WTC11 (cell line): ENCODE data around the gene MAGI2.

Source experiments
- AR ChIP-seq: fragments of 250-450 bp; sonication (Bioruptor Pico); IDR thresholded peaks from 2 replicates; pipeline ENCODE4 v1.9.0; 2021; ENCODE audit warnings: mild to moderate bottlenecking
- CREM ChIP-seq: sonication (generic); formaldehyde crosslinking; IDR thresholded peaks from 2 replicates; pipeline ENCODE4 v1.8.1; 2022; ENCODE audit warnings: mild to moderate bottlenecking, missing genetic modification reagents, moderate library complexity
- CTCF ChIP-seq: fragments of 200-600 bp; IDR thresholded peaks from 2 replicates; pipeline ENCODE4 v1.8.0; 2022; ENCODE audit warnings: antibody characterized with exemption
- FOXP1 ChIP-seq: sonication (generic); formaldehyde crosslinking; IDR thresholded peaks from 2 replicates; pipeline ENCODE4 v1.8.0; 2022; ENCODE audit warnings: missing genetic modification reagents, mild to moderate bottlenecking, moderate library complexity, borderline replicate concordance
- HMGXB4 ChIP-seq: sonication (generic); formaldehyde crosslinking; IDR thresholded peaks from 2 replicates; pipeline ENCODE4 v1.8.1; 2023; ENCODE audit warnings: mild to moderate bottlenecking, moderate library complexity, missing genetic modification reagents
- MAX ChIP-seq: sonication (generic); formaldehyde crosslinking; IDR thresholded peaks from 2 replicates; pipeline ENCODE4 v1.8.0; 2022; ENCODE audit warnings: mild to moderate bottlenecking, missing genetic modification reagents
- NFYB ChIP-seq: sonication (generic); formaldehyde crosslinking; conservative IDR thresholded peaks from 2 replicates; pipeline ENCODE4 v1.8.0; 2022; ENCODE audit warnings: low read depth, missing genetic modification reagents
- NR2C2 ChIP-seq: sonication (generic); formaldehyde crosslinking; IDR thresholded peaks from 2 replicates; pipeline ENCODE4 v1.8.0; 2022; ENCODE audit warnings: mild to moderate bottlenecking, missing genetic modification reagents
- PRRX2 ChIP-seq: fragments of 250-450 bp; sonication (Bioruptor Pico); IDR thresholded peaks from 2 replicates; pipeline ENCODE4 v1.8.0; 2021; ENCODE audit warnings: mild to moderate bottlenecking
- TF ChIP-seq, protein P1 (sequence below): sonication (generic); formaldehyde crosslinking; IDR thresholded peaks from 2 replicates; pipeline ENCODE4 v1.8.0; 2023; ENCODE audit warnings: mild to moderate bottlenecking, missing genetic modification reagents

GRCh38 chr7:78501064-78501463 is 952.4 kb downstream of the MAGI2 start:
- no peak for TF ChIP-seq NFYB (CRISPR knock-in tag)
- no peak for TF ChIP-seq AR
- TF ChIP-seq, protein P1, sequence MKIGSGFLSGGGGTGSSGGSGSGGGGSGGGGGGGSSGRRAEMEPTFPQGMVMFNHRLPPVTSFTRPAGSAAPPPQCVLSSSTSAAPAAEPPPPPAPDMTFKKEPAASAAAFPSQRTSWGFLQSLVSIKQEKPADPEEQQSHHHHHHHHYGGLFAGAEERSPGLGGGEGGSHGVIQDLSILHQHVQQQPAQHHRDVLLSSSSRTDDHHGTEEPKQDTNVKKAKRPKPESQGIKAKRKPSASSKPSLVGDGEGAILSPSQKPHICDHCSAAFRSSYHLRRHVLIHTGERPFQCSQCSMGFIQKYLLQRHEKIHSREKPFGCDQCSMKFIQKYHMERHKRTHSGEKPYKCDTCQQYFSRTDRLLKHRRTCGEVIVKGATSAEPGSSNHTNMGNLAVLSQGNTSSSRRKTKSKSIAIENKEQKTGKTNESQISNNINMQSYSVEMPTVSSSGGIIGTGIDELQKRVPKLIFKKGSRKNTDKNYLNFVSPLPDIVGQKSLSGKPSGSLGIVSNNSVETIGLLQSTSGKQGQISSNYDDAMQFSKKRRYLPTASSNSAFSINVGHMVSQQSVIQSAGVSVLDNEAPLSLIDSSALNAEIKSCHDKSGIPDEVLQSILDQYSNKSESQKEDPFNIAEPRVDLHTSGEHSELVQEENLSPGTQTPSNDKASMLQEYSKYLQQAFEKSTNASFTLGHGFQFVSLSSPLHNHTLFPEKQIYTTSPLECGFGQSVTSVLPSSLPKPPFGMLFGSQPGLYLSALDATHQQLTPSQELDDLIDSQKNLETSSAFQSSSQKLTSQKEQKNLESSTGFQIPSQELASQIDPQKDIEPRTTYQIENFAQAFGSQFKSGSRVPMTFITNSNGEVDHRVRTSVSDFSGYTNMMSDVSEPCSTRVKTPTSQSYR (CRISPR knock-in tag): no peak
- no peak for TF ChIP-seq HMGXB4 (CRISPR knock-in tag)
- TF ChIP-seq CREM: no peak
- TF ChIP-seq FOXP1 (CRISPR knock-in tag): no peak
- TF ChIP-seq MAX (CRISPR knock-in tag): no peak
- no peak for TF ChIP-seq CTCF
- no peak for TF ChIP-seq NR2C2
- no peak for TF ChIP-seq PRRX2 (CRISPR knock-in tag)
